Measurements from ENCODE around the gene RAI14.
"Not testable (repeated sequence)": the region's sequence is repeated elsewhere in the genome, so short reads cannot be mapped to it uniquely, and the experiment has no call there.

Gene RAI14

DNA sequence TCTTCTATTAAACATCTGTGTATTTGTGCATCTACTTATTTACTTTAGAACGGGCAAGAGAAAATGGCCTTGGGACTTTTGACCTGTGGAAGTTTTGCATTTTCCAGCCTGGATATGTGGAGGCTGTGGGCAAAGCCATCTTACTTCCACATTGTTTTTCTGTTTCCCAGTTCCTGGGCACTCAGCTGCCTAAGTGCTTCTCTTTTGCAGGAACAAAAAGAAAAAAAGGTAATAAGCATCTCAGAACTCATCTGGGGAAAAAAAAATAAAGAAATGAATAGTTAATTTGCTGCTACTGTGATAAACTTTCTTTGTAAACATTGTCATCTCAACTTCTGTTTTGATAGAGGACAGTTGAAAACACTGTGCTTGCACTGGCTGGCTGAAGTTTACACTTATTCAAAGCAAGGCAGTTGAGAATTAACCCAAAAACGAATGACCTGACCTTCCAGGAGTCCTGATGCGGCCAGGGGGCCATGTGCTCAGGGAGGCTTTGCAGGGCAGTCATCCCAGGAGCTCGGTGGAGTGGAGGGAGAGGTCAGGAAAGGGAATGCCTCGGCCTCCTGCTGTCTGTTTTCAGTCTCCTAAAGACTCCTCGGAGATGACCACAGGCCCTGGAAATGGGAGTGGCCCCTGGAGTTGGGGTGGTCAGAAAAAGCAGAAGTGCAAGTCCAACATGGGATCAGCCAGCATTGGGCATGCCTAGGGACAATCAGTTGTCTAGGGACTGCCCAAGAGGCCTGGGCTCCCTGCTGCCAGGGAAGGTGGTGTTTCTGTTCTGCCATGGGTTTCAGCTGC is 75.5 kb downstream of the RAI14 start:
- DNase-seq (ENCODE audit: low spot score): no peak

DNA sequence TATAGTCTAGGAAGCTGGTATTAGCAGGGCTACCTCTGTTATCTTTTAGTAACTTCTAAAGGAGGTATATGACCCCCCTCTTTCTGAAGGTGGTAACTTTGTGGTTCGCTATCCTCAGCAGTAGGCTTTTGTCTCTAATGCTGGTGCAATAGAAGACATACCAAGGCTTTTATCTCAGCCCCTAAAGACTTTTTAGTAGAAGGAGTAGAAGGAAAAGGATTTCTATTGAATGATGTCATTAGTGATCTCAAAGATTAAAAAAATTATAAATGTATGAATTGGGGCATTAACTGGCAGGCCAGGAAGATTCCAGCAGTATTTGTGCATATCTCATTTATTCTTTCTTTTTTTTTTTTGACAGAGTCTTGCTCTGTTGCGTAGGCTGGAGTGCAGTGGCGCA is 78.2 kb downstream of the RAI14 start:
- DNase-seq (ENCODE audit: low spot score): no peak

DNA sequence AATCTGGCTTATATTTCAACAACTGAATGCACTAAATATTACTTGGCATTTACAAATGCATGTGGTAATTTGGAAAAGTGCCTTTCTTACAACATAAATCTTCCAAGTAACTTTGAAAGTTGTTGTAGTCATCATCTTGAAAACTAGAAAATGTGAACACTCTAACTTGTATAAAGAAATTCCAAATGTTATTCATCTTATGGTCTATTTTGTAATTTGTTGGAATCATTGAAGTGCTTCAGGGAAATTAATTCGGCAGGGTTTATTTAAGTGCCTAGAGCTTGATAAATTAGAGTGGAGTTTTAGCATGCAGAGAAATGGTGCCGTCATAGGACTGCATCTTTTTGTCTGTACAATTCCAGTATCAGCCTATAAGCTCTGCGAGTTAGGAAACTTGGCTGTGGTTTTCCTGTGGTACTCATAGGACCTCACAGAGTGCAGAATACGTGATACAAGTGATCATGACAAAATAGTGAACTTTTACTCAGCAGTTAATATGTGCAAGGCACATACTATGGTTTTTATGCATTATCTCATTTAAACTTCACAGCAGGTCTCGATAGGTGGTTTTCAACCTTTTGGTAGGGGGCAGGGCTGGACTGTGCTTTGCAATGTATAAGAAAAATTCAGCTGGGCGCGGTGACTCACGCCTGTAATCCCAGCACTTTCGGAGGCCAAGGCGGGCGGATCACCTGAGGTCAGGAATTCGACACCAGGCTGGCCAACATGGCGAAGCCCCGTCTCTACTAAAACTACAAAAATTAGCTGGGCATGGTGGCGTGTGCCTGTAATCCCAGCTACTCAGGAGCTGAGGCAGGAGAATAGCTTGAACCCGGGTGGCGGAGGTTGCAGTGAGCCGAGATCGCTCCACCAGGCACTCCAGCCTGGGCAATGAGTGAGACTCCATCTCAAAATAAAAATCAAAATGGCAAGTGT is 79.6 kb downstream of the RAI14 start:
- DNase-seq (ENCODE audit: low spot score): no peak

DNA sequence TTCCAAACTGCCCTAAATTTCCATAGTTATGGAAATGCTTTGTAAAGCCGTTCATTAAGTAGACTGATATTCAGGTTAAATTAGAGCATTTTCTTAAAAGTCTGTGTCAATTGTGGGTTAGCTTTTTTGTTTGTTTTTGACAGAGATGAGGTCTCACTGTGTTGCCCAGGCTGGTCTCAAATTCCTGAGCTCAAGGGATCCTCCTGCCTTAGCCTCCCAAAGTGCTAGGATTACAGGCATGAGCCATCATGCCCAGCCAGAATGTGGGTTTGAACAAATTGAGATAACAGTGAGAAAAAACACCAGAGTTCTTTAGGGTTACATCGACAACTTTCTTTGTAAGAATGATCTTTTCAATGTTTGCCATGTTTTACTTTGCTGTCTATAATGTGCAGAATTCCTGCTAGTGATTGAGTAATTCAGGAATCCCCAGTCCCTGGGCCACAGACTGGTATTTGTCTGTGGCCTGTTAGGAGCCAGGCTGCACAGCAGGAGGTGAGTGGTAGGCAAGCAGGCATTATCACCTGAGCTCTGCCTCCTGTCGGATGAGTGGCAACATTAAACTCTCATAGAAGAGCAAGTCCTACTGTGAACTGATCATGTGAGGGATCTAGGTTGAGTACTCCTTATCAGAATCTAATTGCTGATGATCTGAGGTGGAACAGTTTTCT is 80.5 kb downstream of the RAI14 start:
- no peak for DNase-seq (ENCODE audit: low spot score)

DNA sequence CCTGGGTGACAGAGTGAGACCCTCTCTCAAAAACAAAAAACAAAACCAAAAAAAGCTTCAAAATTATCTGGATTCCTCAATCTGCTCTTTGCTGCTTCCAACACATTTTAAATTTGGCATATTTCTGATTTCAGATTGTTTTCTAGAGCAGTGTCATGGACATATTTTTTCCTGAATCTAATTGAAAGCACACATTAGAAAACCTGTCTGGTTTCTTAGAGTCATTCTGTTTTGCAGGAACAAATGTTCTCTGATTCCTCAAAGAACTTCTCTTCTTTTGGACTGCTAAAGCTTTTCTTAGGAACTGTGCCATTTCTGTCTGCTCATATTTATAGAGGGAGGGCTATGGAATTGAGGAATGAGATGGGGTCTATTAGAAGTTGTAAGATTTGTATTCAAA is 81.6 kb downstream of the RAI14 start:
- no peak for DNase-seq (ENCODE audit: low spot score)

DNA sequence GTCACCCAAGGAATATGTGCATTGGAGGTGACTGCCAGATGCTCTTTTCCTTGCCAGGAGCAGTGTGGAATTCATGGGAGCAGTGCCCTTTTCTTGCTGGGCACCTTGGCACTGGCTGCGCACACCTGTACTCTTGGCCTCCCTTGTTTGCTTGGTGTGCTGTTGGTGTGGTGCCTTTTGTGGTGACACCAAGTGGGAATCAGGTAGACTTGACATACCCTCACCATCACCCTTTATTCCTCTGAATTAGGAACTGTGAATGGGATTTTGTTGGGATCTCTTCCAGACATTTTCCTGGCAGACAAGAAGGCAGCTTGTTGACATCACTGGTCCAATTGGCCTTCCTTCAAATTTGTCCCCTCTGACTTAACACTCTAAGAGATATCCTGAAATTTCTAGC is 82.3 kb downstream of the RAI14 start:
- DNase-seq (ENCODE audit: low spot score): peak; percentile 26

DNA sequence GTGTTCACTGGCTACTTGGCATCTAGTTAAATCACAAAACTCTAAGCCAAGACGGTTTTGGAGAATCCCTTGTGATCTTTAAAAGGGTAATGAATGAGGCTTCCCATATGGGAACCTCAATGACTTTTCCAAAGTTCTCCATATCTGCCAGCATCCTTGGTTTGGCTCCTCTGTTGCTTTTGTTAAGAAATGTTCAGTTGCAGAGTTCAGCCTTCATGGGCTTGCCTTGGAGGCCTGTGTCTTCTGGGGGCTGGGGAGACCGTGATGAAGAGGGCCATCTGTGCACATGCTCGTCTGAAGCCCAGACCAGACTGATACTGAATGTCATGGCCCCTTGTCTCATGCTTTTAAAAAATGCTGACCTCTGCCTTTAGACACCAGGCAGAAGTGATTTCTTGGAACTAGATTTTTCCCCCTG is 84.3 kb downstream of the RAI14 start:
- DNase-seq (ENCODE audit: low spot score): no peak

DNA sequence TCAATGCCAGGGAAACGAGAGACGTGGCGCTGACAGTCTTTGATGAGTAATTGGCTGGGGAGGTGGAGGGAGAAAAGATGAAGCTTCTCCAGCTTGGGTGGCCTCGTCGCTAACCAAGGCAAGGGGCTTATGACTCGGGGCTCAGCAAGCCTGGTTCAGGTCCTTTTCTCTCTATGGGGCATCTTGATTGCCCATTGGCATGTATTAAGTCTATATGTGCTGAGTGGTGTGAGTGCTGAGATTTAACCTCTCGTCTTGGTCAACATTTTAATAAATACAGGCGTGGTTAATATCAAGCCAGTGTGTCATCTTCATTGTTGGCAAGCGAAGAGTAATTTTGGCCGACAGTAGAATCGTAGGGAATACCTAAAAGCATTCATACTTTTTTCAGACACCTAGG is 85.9 kb downstream of the RAI14 start:
- no peak for DNase-seq (ENCODE audit: low spot score)

DNA sequence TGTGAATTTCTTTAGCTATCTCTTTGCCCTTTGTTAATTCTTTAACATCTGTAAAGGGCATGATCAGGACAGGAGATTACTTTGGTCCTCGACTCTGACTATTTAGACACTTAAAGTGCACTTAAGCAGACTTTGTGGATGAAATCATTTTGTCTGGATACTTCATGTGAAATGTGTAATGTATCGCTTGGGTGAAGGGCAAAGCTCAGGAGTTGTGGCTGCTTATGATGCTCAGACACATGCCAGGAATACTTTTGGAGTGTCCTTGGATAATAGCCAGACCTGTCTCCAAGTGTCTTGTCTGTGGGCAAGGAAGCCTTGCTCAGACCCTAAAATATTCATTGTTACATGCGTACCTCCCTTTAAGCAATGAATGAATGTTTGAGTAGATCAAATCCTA is 87.8 kb downstream of the RAI14 start:
- DNase-seq (ENCODE audit: low spot score): no peak

DNA sequence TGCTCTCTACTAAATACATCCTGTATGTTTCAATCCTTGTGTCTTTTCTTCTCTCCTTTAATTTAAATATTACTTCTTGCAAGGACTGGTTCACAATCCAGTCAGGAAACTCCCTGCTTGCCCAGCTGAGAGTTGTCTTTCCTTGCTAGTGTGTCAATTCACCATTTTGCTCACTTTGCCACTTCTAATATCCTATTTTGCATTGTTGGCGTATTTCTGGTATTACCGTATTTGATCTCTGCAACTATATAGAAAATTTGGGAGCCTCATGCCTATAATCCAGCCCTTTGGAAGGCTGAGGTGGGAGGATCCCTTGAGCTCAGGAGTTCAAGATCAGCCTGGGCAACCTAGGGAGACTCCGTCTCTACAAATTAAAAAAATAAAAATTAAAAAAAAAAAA is 92.3 kb downstream of the RAI14 start:
- no peak for DNase-seq (ENCODE audit: low spot score)

DNA sequence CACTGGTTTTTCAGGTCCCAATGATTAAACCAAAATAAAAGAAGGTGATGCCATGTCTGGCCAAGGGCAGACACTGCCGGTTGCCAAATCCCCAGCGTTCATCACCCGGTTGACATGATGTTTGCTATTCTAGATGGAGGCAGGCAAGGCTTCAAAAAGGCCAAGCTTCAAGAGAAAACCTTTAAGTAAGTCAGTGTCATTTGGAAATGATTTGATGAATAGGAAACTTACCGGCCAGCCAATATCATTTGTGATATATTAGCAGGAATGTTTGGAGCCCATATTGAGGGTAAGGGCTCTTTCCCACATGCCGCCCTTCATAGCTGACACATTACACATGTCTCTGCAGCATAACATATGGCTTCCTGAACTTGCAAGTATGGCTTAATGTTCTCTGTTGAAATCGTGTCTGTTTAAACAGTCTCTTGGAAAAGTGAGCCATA is 93.3 kb downstream of the RAI14 start:
- DNase-seq (ENCODE audit: low spot score): no peak

DNA sequence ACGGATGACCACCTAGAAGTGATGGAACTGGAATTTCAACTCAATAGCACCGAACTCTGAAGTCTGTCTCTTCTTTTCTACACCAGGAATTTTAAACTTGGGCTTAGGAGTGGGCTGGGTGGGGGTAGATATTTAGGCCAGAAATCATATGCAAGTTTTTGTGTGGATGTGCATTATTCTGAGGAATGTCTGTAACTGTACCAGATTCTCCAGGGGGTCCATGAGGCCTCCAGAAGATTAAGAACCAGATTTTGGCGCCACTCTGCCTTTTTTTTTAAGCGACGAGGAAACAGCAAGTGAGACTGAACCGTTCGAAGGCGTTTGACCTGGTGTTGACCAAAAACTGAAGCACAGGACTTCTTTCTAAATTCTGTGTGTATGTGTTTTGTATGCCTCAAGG is 94.1 kb downstream of the RAI14 start:
- no peak for DNase-seq (ENCODE audit: low spot score)

DNA sequence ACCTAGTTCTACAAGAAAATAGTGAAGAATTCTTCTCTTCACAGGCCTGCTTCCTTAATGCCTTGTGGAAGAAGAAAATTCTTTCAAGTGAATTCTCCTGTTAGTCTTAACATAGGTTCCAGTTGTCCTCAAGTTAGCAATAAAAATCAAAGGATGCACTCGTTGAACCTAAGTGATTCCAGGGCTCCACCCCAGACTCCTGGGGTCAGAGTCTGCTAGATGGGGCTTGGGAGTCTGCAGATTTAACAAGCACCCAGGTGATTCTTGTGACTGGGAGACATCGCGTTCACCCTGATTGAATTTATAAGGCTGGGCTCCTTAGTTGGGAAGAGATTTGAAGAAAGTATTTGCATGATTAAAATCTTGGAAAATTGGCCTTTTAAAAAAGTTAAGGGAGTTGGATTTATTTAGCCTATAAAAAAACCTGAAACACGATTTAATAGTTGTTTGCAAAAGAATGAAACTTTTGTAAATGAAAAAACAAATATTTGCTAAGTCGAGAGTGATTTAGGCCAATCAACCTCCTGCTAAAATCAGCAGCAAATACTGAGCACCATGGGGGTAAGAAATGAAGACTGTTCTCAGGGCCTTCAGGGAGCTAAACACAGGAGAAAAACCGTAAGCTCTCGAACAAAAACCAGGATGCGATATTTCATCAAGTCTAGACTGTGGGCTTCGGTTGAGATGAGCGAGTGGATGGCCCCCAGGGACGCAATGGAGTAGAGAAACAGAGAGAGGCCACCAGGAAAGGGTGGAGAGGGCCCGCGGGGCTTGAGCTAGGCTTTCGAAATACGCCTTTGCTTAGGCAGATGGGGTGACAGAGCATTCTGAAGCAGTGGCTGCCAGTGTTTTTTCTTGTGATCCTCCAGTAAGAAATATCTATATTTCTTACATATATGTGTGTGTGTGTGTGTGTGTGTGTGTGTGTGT is 95.9 kb downstream of the RAI14 start:
- no peak for DNase-seq (ENCODE audit: low spot score)

DNA sequence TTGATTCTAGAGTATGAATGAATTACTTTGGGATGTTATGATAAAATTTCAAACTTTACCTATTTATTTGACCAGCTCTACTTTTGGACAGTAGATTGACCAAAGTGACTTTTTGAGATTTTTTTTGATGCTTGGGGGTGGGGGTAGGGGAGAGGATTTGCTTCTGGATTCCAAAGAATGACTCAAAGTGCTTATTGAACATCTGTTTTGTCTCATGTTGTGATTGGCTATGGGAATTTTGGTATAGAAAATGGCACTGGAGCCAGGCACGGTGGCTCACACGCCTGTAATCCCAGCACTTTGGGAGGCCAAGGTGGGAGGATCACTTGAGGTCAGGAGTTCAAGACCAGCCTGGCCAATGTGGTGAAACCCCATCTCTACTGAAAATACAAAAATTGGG is 97.1 kb downstream of the RAI14 start:
- DNase-seq (ENCODE audit: low spot score): not testable (repeated sequence)

DNA sequence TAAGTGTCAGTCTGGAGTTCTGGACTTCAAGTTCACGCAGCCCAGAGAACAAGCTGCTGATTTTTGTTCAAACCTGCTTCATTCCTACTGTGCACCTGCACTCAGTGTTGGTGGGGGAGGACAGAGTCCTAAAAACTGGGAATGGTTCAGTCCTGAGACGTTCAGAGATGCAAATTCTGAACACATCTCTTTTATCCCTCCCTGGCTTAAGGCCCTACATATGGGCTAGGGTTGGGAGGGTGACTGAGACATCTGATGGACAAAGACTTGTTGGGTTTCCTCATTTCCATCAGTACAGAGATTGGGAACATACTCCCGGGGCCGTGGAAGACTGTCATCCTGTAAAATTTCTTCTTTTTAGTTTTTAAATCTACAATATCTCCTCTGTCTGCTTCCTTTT is 99.8 kb downstream of the RAI14 start:
- no peak for DNase-seq (ENCODE audit: low spot score)

DNA sequence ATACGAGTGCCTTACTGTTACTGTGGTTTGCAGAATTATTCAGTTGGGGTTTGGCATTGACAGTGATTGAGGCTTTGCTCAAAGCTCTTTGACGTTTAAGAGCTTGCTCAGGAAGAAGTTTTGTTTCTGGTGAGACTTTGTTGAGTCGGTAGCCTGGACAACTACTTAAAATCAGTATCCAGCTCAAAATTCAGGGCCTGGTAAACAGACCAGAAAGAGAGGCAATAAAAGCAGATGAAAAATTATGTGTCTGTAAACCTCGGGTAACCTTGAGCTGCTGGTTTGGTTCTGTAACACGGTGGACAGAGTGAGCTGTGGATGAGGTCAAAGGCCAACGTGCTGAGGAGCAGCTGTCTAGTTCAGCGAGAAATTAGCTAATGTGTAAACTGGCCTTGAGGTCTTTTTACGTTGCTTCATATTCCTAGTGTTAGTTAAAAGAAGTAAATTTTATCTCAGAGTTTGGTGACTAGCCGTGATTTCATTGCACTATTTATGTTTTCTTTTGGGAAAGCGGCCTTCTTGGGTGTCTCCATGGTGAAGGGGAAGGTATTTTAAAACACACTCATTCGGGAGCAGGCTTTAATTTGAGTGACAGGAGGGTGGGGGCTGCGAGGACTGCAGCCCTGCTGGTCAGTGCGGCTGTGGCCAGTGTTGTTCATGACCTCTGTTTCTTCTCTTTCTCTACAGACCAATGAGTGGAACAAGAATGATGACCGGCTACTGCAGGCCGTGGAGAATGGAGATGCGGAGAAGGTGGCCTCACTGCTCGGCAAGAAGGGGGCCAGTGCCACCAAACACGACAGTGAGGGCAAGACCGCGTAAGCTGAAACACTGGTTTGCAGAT is 100.9 kb downstream of the RAI14 start:
- no peak for DNase-seq (ENCODE audit: low spot score)

DNA sequence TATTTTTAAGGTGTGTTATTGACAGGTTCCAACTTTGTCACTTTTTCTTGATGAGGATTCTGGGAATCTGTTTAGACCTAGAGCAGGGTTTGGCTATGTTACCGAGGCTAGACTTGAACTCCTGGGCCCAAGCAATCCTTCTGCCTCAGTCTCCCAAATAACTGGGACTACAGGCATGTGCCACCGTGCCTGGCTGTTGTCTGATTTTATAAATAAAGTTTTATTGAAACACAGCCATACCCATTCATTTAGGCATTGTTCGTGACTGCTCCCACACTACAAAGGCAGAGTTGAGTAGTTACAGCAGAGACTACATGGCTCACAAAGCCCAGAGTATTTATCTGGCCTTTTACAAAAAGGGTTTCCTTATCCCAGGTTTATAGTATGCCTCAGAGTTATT is 102.4 kb downstream of the RAI14 start:
- no peak for DNase-seq (ENCODE audit: low spot score)

DNA sequence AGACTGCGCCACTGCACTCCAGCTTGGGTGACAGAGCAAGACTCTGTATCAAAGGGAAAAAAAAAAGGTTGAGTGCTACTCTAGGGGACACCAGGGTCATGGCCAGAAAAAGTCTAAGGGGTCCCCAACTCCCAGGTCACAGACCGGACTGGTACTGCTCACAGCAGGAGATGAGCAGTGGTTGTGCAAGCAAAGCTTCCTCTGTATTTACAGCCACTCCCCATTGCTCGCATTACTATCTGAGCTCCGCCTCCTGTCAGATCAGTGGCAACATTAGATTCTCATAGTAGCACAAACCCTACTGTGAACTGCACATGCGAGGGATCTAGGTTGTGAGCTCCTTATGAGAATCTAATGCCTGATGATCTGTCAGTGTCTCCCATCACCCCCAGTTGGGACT is 103.1 kb downstream of the RAI14 start:
- not testable (repeated sequence) for DNase-seq (ENCODE audit: low spot score)

DNA sequence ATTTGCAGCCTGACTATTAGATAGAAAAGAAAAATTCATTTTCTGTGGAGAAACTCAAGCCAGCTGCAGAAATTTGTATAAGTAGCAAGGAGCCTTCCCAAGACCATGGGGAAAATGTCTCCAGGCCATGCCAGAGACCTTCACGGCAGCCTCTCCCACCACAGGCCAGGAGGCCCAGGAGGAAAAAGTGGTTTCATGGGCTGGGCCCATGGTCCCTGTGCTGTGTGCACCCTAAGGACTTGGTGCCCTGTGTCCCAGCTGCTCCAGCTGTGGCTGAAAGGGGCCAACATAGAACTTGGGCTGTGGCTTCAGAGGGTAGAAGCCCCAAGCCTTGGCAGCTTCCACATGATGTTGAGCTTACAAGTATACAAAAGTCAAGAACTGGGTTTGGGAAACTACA is 109.5 kb downstream of the RAI14 start:
- no peak for DNase-seq (ENCODE audit: low spot score)

DNA sequence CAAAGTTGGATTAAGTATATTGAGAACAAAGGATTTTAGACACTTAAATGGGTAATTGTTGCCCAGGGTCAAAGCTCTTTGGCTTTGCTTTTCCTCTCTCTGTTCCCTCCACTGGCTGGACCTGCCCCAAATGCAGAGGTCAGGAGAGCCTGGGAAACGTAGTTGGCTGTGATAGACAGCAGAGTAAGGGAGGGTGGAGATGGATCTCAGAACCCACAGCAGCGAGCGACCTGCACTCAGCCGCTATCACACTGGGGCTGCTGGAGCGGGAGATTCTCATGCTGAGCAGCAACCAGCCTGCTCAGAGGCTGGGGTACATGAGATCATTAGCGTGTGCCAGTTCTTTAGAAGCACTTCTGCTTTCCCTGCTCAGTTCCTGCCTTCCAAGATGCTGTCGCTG is 111.1 kb downstream of the RAI14 start:
- no peak for DNase-seq (ENCODE audit: low spot score)

DNA sequence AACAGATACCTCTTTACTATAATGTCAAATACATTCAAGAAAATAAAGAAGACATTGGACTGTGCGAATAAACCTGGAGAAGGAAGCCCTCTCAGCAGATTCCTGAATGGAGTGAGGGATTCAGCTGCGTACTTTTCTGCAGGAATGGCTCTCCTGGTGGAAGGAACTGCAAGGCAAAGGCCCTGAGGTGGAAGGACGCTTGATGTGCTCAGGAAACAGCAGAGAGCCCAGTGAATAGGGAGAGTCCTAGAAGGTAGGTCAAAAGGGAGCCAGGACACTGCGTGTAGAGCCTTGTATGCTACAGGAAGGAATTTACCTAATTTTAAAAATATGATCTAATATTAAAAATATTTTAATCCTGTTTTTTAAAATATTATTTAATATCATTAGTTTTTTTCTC is 114.4 kb downstream of the RAI14 start:
- DNase-seq (ENCODE audit: low spot score): no peak
